Psoas muscle (tissue), 8 donors: ENCODE data around the gene ZNF483. TPM values are rescaled to one million over a fixed set of nuclear protein-coding genes. Genes with fewer than 3 reads are reported as not detected.

Source experiments
- ATAC-seq, 4 donors: fragments of 200-7000 bp; cut with Tn5 transposase; one replicate each; pipeline ENCODE4 v1.9.1; 2020; ENCODE audit warnings: moderate library complexity in 3 of 4, mild to moderate bottlenecking in 2 of 4
- DNase-seq, 2 donors: peaks; one replicate each; pipeline ENCODE4 v3.0.0-alpha.2; 2020
- H3K27ac ChIP-seq: fragments of 200-600 bp; one replicate; pipeline ENCODE4 v1.8.0; 2022
- H3K27me3 ChIP-seq, 3 donors: fragments of 200-600 bp in 1 of 3; one replicate each; pipeline versions ENCODE4 v1.6.1 to v1.8.0; 2013 to 2022; ENCODE audit warnings: low read length in 2 of 3, mild to moderate bottlenecking in 2 of 3, moderate library complexity in 1 of 3; ENCODE audit not compliant: insufficient read depth in 3 of 3
- H3K36me3 ChIP-seq, 2 donors: fragments of 200-600 bp in 1 of 2; one replicate each; pipeline versions ENCODE4 v1.6.1 to v1.8.0; 2013 to 2022; ENCODE audit warnings: low read depth in 1 of 2, mild to moderate bottlenecking in 1 of 2, moderate library complexity in 1 of 2; ENCODE audit not compliant: insufficient read depth in 1 of 2
- H3K4me1 ChIP-seq: fragments of 200-600 bp; one replicate; pipeline ENCODE4 v1.8.0; 2022
- H3K4me3 ChIP-seq: fragments of 200-600 bp; one replicate; pipeline ENCODE4 v1.8.0; 2022; ENCODE audit warnings: mild to moderate bottlenecking
- H3K9me3 ChIP-seq: fragments of 200-600 bp; one replicate; pipeline ENCODE4 v1.8.0; 2022
- CTCF ChIP-seq: fragments of 200-600 bp; IDR thresholded peaks from one replicate; pipeline ENCODE4 v1.8.0; 2022; ENCODE audit warnings: antibody characterized with exemption
- WGBS, 3 donors: extraction: QIAGEN DNeasy Blood & Tissue Kit; methylation state at CpG; one replicate each; pipeline versions ENCODE4 v1.1.6 to v1.1.7; 2013; 5-methylcytosine and 5-hydroxymethylcytosine counted together
- intact Hi-C, 2 donors: fragments of 100-400 bp; cut with DNase I; formaldehyde crosslinking; loops; one replicate each; pipeline versions ENCODE4 v1.11.0 to v1.14.2; 2022
- polyA plus RNA-seq, 3 donors: library from polyadenylated mRNA; stranded (reverse); fragments of 200-250 nt; gene quantifications; one replicate each; pipeline ENCODE4 v1.2.3, GENCODE V29; 2013
- total RNA-seq, 4 donors: library from RNA; stranded (reverse); fragmentation: NEBNext Ultra II Directional in 2 of 4; extraction: Animal tissue kit (Norgen Biotek cat#: 25700) in 2 of 4; gene quantifications; one replicate each; pipeline versions ENCODE4 v1.2.1 to v1.2.4, GENCODE V29; 2021 to 2023
- donor health status: healthy with polysubstance abuse.
- donor health status: DM: no; HTN: no; CAD: no; lungs with moderate emphysema.
- donor health status: Bipolar disorder and iron deficiency.
- donor health status: healthy.
- donor health status: DM: yes; HTN: yes; CAD: no.
- donor health status: DM: no; HTN: no; CAD: no.
- donor health status: DM: no; HTN: no; CAD: no.
- donor health status: DM: yes; HTN: yes; CAD: no.

ZNF483 gene
- total and polyA plus RNA-seq, 7 donors: 0.05 to 0.92 (median 0.42) TPM; not detected in 2

- Histone ChIP-seq H3K27ac (peak within 1 kb of the TSS; percentile 74), H3K4me3 (peak within 1 kb of the TSS; percentile 85), H3K36me3 (peaks cover 0 to 25% of the 10 kb centered on the region in 2 donors), H3K4me1 (peaks cover 3% of the 10 kb centered on the region), H3K27me3 (no peaks in the 10 kb centered on the region), H3K9me3 (no peaks in the 10 kb centered on the region)
- intact Hi-C loops: loop anchor here in 1 of 2 donors (5.0 kb wide), 2 partner anchors 33 to 93 kb away; partner anchors contain the start of gene DNAJC25
- no peak for TF ChIP-seq CTCF
- DNase-seq: peak; percentile 88 to 89
- WGBS, 3 donors: 1 to 3% (median 1%) methylated on average over 54 to 64 of the region's 64 CpGs
- peak; percentile 79 to 87 (median 85) for ATAC-seq
Measured at GRCh38 chr9:111599092-111599954, 74.3 kb downstream of the ZNF483 start, which contains the start of gene PTGR1. Gene PTGR1 (minus strand): TSS chr9:111599647. CDS start chr9:111597422, 2,225 bp downstream.

GRCh38 chr9:111599955-111600343, 75.0 kb downstream of the ZNF483 start:
- WGBS, 3 donors: 38 to 44% (median 42%) methylated on average over 15 to 17 of the region's 17 CpGs
- Histone ChIP-seq H3K4me3 (peak overlapping the region; percentile 85), H3K36me3 (peaks cover 0 to 24% of the 10 kb centered on the region in 2 donors), H3K27me3 (no peaks in the 10 kb centered on the region), H3K27ac (no peak overlapping the region), H3K9me3 (no peaks in the 10 kb centered on the region), H3K4me1 (peaks cover 3% of the 10 kb centered on the region)
- DNase-seq (no peak), ATAC-seq (peak in 1 of 4 donors; percentile 16)
- no peak for TF ChIP-seq CTCF
- intact Hi-C loops: loop anchor here in 1 of 2 donors (5.0 kb wide), 2 partner anchors 32 to 92 kb away; partner anchors contain the start of gene DNAJC25

GRCh38 chr9:111601237-111602018, 76.4 kb downstream of the ZNF483 start:
- TF ChIP-seq CTCF: no peak
- peaks cover 3% of the 10 kb centered on the region for H3K4me1 ChIP-seq
- H3K27me3 ChIP-seq: no peaks in the 10 kb centered on the region
- ATAC-seq (no peak), DNase-seq (no peak)
- H3K36me3 ChIP-seq: peaks cover 0 to 9% of the 10 kb centered on the region in 2 donors
- H3K4me3 ChIP-seq: no peak overlapping the region
- 63 to 69% (median 65%) methylated on average over 10 of the region's 10 CpGs for WGBS, 3 donors
- peak overlapping the region; percentile 16 for H3K27ac ChIP-seq
- no peaks in the 10 kb centered on the region for H3K9me3 ChIP-seq
- intact Hi-C loops: no loop called here

- no peak for TF ChIP-seq CTCF
- Histone ChIP-seq H3K9me3 (no peaks in the 10 kb centered on the region), H3K27me3 (peaks cover 0 to 3% (median 0%) of the 10 kb centered on the region in 3 donors), H3K36me3 (no peaks in the 10 kb centered on the region), H3K4me3 (no peak overlapping the region), H3K4me1 (peaks cover 2% of the 10 kb centered on the region), H3K27ac (no peak overlapping the region)
- intact Hi-C loops: no loop called here
- 59 to 68% (median 68%) methylated on average over 4 of the region's 4 CpGs for WGBS, 3 donors
- ATAC-seq: no peak
- DNase-seq: no peak
Measured at GRCh38 chr9:111603041-111603440, 78.1 kb downstream of the ZNF483 start.
